GM21390 (cell line): ENCODE data around the gene NBPF11.
A peak's percentile ranks its signal among the peaks of the same experiment; 100 is the strongest.
"Not testable (repeated sequence)": the region's sequence is repeated elsewhere in the genome, so short reads cannot be mapped to it uniquely, and the experiment has no call there.

Source experiments
- ATAC-seq: cut with Tn5 transposase; IDR thresholded peaks from one replicate; pipeline ENCODE4 v1.9.1; 2021; ENCODE audit not compliant: unreplicated experiment

The NBPF11 gene

GRCh38 chr1:148151371-148151819, 686 bp downstream of the NBPF11 start:
- peak; percentile 22 for ATAC-seq

DNA sequence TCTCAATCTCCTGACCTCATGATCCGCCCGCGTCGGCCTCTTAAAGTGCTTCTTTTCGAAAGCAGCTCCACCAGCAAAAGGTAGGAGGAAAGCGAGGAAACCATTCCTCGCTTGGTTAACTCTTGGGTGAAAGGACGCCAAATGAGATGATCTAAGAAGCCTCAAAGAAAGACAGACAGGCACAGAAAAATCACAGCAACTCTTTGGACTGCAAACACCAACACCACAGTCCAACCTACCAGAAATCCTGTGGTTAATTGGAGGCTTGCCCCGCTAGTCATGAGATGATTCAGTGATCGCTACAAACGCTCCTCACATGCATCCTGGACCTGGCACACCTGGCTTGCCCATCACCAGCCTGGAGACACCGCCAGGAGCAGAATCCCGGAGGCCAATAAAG, 1.1 kb downstream of the NBPF11 start:
- not testable (repeated sequence) for ATAC-seq

DNA sequence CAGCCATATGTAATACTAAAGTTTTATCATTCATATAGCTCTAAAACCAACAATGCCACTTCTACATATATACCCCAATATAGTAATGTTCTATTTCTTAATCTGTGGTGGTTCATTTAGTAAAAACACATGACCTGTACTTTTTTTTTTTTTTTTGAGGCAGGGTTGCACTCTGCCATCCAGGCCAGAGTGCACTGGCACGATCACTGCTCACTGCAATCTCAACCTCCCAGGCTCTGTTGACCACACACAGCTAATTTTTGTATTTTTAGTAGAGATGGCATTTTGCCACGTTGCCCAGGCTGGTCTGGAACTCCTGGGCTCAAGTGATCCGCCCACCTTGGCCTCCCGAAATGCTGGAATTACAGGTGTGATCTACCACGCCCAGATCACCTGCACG, 2.1 kb downstream of the NBPF11 start:
- ATAC-seq, result not testable (repeated sequence)

DNA sequence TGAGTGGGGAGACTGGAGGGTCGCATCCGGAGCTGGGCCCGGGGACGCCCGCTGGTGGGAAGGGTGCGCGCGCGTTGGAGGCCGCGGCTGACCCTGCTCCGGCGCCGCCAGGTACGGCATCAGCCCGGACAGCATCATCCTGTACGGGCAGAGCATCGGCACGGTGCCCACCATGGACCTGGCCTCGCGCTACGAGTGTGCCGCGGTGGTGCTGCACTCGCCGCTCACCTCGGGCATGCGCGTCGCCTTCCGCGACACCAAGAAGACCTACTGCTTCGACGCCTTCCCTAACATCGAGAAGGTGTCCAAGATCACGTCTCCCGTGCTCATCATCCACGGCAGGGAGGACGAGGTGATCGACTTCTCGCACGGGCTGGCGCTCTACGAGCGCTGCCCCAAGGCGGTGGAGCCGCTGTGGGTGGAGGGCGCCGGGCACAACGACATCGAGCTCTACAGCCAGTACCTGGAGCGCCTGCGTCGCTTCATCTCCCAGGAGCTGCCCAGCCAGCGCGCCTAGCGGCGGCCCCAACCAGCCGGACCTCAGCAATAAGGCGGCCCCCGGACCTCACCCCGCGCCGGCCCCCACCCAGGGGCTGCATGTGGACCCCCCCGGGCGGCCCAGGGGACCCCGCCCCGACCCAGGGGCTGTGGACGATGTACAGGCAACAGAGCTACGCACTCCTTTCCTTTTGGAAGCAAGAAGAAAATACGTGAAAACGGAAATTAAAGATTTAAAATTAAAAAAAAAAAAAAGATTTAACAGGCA, 2.8 kb downstream of the NBPF11 start:
- ATAC-seq, result not testable (repeated sequence)

DNA sequence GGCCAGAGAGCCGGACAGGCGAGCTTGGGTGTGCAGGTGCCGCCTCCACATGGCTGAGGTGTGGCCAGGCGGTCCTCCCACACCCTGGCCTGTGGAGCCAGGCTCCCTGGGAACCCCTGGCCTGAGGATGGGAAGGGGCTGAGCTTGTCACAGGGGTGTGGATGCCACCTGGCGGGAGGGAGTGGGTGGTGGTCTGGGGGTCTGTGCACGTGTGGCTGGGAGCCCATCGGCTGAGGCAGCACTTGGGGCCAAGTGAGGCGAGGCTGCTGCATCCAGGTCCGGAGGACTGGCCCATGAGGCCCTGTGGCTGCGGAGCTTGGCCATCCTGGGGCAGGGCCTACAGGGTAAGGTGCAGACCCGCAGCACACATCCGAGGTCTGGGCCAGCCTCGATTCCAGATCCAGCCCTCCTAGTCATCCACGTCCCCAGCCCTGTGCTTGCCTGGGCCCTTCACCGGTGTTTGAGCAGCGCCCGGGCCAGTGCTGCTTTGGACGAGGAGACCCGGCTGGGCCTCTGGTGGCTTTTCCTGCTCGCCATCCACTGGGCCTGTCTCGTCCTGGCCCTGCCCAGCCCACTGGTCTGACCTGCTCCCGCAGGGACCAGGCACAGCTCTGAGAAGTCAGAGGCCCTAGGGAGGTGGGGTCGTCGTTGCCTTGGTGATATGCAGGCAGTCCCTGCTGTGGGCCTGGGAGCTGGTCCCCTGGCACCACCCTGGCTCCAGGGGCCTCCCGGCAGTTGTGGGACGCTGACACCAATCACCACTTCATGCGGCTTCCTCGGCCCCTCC, 4.8 kb downstream of the NBPF11 start:
- not testable (repeated sequence) for ATAC-seq

- not testable (repeated sequence) for ATAC-seq
Observed at GRCh38 chr1:148146191-148146997, 5.7 kb downstream of the NBPF11 start.

GRCh38 chr1:148143223-148143622, 8.9 kb downstream of the NBPF11 start:
- ATAC-seq, result not testable (repeated sequence)

- not testable (repeated sequence) for ATAC-seq
Observed at GRCh38 chr1:148141936-148142335, 10.1 kb downstream of the NBPF11 start.

DNA sequence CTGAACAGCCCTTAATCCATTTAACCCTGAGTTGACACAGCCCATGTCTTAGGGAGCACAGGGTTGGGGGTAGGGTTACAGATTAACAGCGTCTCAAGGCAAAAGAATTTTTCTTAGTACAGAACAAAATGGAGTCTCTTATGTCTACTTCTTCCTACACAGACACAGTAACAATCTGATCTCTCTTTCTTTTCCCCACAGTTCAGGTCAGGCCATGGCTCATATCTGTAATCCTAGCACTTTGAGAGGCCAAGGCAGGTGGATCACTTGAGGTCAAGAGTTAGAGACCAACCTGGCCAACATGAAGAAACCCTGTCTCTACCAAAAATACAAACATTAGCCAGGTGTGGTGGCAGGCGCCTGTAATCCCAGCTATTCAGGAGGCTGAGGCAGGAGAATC, 13.5 kb downstream of the NBPF11 start:
- not testable (repeated sequence) for ATAC-seq

- ATAC-seq, result not testable (repeated sequence)
Observed at GRCh38 chr1:148122341-148122740, 29.7 kb downstream of the NBPF11 start.

DNA sequence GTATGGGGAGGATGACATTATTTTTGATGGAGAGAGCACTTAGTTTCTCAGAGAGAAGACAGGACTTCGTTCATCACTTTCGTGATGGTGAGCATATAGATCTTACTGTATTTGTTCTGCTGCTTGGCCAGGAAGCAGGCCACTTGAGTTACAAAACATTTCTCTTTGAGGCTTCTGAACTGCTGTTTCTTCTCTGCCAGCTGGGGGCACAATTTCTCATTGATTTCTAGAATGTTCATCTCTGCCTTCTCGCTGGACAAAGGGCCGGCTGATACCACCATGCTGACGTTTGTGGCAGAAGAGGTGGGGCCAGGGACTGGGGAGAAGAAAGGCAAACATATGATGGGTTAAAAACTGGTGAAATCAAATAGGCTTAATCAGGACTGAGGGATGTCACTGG, 31.7 kb downstream of the NBPF11 start:
- ATAC-seq, result not testable (repeated sequence)

DNA sequence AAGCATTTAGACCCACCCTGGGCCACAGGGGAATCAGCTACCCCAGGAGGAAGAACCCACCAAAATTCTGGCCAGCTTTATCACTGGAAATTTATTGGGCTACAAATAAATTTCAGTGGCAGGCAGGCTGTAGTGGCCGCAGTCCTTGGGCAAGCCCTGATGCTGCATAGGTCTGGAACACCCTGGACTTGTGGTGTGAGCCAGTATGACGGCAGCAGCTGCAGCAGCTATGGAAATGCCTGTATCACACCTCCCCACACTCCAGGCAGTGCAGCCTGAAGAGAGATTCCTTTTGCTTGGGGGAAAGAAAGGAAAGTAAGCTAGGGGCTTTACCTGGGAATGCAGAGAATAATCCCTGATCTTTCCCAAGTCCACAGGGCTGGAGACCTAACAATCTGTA, 56.3 kb downstream of the NBPF11 start:
- not testable (repeated sequence) for ATAC-seq

DNA sequence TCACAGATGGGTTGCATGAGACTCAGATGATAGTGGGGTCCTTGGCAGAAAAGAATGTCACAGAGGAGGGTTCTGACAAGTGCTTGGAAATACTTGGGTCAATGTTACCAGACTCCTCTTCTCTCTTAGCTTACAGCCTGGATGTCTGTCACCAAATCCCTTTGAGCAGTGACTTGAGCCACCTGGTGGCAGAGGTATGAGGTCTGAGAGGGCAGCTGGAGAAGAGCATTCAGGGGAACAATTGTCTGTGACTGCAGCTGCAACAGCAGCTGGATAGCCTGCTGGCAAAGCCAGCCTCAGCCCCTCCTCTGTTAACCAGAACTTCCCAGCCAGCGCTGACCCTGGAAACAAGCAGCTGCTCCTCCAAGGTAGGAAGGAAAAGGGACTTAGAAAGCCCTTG, 65.9 kb downstream of the NBPF11 start:
- not testable (repeated sequence) for ATAC-seq

DNA sequence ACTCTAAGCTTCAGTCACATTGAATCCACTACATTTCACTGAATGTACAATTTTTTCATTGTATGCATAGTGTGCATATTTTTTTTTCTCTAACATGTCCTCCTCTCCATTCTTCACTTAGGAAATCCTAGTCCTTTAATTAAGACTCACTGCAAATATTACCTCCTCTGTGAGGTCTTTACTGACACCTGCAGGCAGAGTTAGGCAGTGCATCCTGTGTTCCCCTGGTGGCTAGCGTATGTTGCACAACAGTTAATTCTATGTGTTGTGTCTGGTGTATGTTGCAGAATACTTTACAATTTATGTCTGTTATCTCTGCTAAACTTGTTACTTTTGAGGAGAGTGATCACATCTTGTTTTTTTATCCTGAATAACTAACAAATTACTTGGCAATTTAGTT, 70.9 kb downstream of the NBPF11 start:
- ATAC-seq, result not testable (repeated sequence)

GRCh38 chr1:148078632-148079519, 73.2 kb downstream of the NBPF11 start:
- ATAC-seq, result peak; percentile 60

GRCh38 chr1:148078090-148078489, 74.0 kb downstream of the NBPF11 start:
- ATAC-seq, result not testable (repeated sequence)

- ATAC-seq, result not testable (repeated sequence)
Observed at GRCh38 chr1:148077458-148077857, 74.6 kb downstream of the NBPF11 start.

GRCh38 chr1:148073392-148073791, 78.7 kb downstream of the NBPF11 start:
- not testable (repeated sequence) for ATAC-seq

- ATAC-seq, result not testable (repeated sequence)
Observed at GRCh38 chr1:148068606-148069005, 83.5 kb downstream of the NBPF11 start.

DNA sequence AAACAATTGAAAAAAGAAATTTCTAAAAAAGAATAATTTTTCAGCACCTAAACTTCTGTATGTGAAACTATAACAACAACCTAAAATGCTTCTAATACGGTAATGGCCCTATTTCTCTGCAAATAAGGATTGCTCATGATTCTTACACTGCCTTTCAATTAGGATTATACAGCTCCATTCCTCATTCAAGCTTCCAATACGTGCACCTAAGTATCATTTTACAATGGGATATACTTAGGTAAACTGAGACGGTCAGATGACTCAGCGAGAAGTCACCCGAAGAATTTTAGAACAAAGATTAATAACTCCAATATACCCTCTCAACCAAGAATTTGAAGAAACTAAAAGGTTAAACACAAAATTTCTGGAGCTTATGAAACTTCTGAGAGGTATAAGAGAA, 83.9 kb downstream of the NBPF11 start:
- not testable (repeated sequence) for ATAC-seq
